GM19035 (cell line): ENCODE data around the gene RDH12.
"Not testable (repeated sequence)": the region's sequence is repeated elsewhere in the genome, so short reads cannot be mapped to it uniquely, and the experiment has no call there.

Source experiments
- ATAC-seq: cut with Tn5 transposase; IDR thresholded peaks from one replicate; pipeline ENCODE4 v1.9.1; 2021; ENCODE audit not compliant: unreplicated experiment

The RDH12 gene

GRCh38 chr14:67701492-67701891 is at the start of gene RDH12:
Gene RDH12 (plus strand): TSS chr14:67701886. CDS start chr14:67722643, 20,757 bp downstream.
- not testable (repeated sequence) for ATAC-seq

- no peak for ATAC-seq
Observed at GRCh38 chr14:67652189-67652588, 49.5 kb upstream of the RDH12 start.

GRCh38 chr14:67653651-67654280 is 47.9 kb upstream of the RDH12 start:
- ATAC-seq = no peak

GRCh38 chr14:67663633-67664032 is 38.1 kb upstream of the RDH12 start:
- ATAC-seq = no peak

- ATAC-seq = no peak
Observed at GRCh38 chr14:67665868-67666267, 35.8 kb upstream of the RDH12 start.

- peak; percentile 65 for ATAC-seq
Observed at GRCh38 chr14:67666750-67667449, 34.8 kb upstream of the RDH12 start.

GRCh38 chr14:67668559-67668958 is 33.1 kb upstream of the RDH12 start:
- no peak for ATAC-seq

- ATAC-seq = no peak
Observed at GRCh38 chr14:67673451-67673850, 28.2 kb upstream of the RDH12 start.

- ATAC-seq = peak; percentile 43
Observed at GRCh38 chr14:67674139-67674479, 27.6 kb upstream of the RDH12 start.

- ATAC-seq = peak; percentile 88
Observed at GRCh38 chr14:67674480-67675218, 27.0 kb upstream of the RDH12 start, which contains the start of gene VTI1B. Gene VTI1B (minus strand): TSS chr14:67674632. CDS start chr14:67674489, 143 bp downstream.

- no peak for ATAC-seq
Observed at GRCh38 chr14:67675219-67675582, 26.5 kb upstream of the RDH12 start.

- ATAC-seq = no peak
Observed at GRCh38 chr14:67679006-67679405, 22.7 kb upstream of the RDH12 start.

- peak; percentile 96 for ATAC-seq
Observed at GRCh38 chr14:67680121-67680602, 21.5 kb upstream of the RDH12 start.

- ATAC-seq = no peak
Observed at GRCh38 chr14:67680941-67681340, 20.7 kb upstream of the RDH12 start.

GRCh38 chr14:67683842-67684241 is 17.8 kb upstream of the RDH12 start:
- no peak for ATAC-seq

GRCh38 chr14:67690011-67690410 is 11.7 kb upstream of the RDH12 start:
- ATAC-seq = no peak

GRCh38 chr14:67694791-67695393 is 6.8 kb upstream of the RDH12 start:
- ATAC-seq = peak; percentile 92

- peak; percentile 80 for ATAC-seq
Observed at GRCh38 chr14:67695394-67695949, 6.2 kb upstream of the RDH12 start, which contains the start of gene RDH11. Gene RDH11 (minus strand): TSS chr14:67695764. CDS start chr14:67695703, 61 bp downstream.

- ATAC-seq = no peak
Observed at GRCh38 chr14:67697006-67697405, 4.7 kb upstream of the RDH12 start.

- no peak for ATAC-seq
Observed at GRCh38 chr14:67698179-67698578, 3.5 kb upstream of the RDH12 start.

- no peak for ATAC-seq
Observed at GRCh38 chr14:67703997-67704396, 2.3 kb downstream of the RDH12 start.
